Measurements from ENCODE around the gene ZMYND12. TPM values are rescaled to one million over a fixed set of nuclear protein-coding genes. Genes with fewer than 3 reads are reported as not detected.
"Not testable (repeated sequence)": the region's sequence is repeated elsewhere in the genome, so short reads cannot be mapped to it uniquely, and the experiment has no call there.

Gene ZMYND12
- 1 to 10 TPM in 3 of 12 donors, under 1 TPM in 7, not detected in 2; 0.36 to 1.3 (median 0.82) TPM for polyA plus RNA-seq (ENCODE audit: insufficient read length in 12 of 12)
- long read RNA-seq, donor 1, partial matches to known transcripts = 24 of 168 reads
- long read RNA-seq, donor 1, other reads (novel, unspliced or antisense) = 144 of 168 reads
- long read RNA-seq, donor 2 = 0 reads
- long read RNA-seq, donor 3 = 0 reads
- long read RNA-seq, donor 4 = 0 reads
- long read RNA-seq, donor 5 = 0 reads
- long read RNA-seq, donor 6 = 0 reads
- long read RNA-seq, donor 7, partial matches to known transcripts = 14 of 20 reads
- long read RNA-seq, donor 7, other reads (novel, unspliced or antisense) = 6 of 20 reads
- long read RNA-seq, donor 8 = 0 reads
- long read RNA-seq, donor 9 = 0 reads
- long read RNA-seq, donor 10 = 0 reads
- long read RNA-seq, donor 11 = 0 reads

DNA sequence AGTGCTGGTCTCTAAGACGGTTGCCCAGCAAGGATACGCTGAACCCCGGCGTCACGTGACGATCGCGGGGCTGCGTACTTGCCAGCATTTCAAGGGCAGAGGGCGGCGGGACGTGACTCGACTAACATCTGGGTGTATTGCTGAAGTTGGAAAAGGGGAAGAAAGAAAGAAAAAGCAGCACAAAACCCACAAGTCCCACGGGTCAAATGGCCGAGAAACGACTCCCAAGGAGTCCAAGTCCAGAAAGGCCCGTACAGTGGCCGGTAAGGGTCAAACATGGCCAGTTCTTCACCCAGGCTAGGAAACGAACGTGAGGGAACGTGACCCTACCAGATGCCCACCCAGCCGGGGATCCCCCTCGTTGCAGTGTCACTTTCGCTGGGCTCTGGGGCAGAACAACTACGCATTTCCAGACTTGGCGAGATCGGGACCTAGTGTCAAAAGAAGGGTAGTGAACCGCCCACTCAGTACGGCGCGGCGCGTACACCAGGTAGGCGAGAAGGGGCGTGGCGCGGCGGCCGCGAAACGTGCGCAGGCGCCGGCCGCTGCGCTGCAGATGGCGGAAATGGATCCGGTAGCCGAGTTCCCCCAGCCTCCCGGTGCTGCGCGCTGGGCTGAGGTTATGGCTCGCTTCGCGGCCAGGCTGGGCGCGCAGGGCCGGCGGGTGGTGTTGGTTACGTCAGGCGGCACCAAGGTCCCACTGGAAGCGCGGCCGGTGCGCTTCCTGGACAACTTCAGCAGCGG, at the start of gene ZMYND12, which contains the start of gene PPCS:
TSS of gene ZMYND12 (minus strand) at position 13 of the 744 bp plus-strand sequence. CDS start 25 bp downstream, outside the sequence.
TSS of gene PPCS (plus strand) at position 534 of the 744 bp plus-strand sequence. CDS start at position 557, 23 bp downstream.
- peak; percentile 91 for DNase-seq

GRCh38 chr1:42504535-42505128, 48.8 kb upstream of the ZMYND12 start:
- no peak for DNase-seq

DNA sequence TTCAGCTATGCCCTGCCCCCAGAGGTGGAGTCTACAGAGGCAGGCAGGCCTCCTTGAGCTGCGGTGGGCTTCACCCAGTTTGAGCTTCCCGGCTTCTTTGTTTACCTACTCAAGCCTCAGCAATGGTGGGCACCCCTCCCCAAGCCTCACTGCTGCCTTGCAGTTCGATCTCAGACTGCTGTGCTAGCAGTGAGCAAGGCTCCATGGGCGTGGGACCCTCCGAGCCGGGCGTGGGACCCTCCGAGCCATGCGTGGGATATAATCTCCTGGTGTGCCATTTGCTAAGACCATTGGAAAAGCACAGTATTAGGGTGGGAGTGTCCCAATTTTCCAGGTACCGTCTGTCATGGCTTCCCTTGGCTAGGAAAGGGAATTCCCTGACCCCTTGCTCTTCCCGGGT, 46.2 kb upstream of the ZMYND12 start:
- DNase-seq = not testable (repeated sequence)

GRCh38 chr1:42490237-42490636, 34.4 kb upstream of the ZMYND12 start:
- DNase-seq = no peak

- no peak for DNase-seq
Measured at GRCh38 chr1:42484382-42484781, 28.6 kb upstream of the ZMYND12 start.

GRCh38 chr1:42482635-42483153, 26.9 kb upstream of the ZMYND12 start:
- no peak for DNase-seq

- DNase-seq = no peak
Measured at GRCh38 chr1:42480921-42481320, 25.1 kb upstream of the ZMYND12 start.

GRCh38 chr1:42479621-42480020, 23.8 kb upstream of the ZMYND12 start:
- DNase-seq = no peak

DNA sequence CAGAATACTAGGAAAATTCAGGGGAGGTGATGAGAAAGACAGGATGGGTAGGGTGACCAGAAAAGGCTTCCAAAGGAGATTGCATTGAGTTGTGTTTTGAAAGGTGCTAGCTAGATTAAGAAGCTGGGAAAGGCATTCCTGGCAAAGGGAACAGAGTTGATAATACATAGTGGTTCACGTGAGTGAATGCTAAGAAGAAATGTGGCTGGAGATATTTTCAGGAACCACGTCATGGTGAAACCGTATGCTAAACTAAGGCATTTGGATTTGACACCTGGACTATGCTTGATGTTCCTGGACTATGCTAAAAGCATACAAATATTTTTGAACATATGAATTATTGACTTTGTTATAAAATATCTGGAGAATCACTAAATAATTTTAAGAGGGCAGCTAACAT, 22.0 kb upstream of the ZMYND12 start:
- no peak for DNase-seq

- DNase-seq = not testable (repeated sequence)
Measured at GRCh38 chr1:42477354-42477753, 21.5 kb upstream of the ZMYND12 start.

- DNase-seq = no peak
Measured at GRCh38 chr1:42476605-42477004, 20.8 kb upstream of the ZMYND12 start.

GRCh38 chr1:42469727-42470126, 13.9 kb upstream of the ZMYND12 start:
- DNase-seq = no peak

DNA sequence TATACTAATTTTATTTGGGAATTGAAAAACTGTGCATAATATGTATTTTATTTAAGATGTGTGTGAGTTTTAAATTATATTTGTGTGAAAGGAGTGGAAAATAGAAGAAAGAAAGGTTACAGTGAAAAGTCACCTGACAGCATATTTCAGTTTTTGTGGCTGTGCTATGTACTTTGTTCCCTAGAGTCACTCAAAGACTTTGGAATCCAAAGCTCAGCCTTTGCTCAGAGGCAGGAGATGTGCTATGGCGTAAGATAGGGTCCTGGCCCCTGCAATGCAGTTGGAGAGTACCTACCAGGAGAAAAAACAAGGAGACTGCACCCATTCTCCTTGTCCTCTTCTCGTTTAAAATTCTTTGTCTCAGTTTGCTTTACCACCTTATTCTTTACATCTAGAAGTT, 10.2 kb upstream of the ZMYND12 start:
- no peak for DNase-seq

GRCh38 chr1:42463921-42464320, 8.1 kb upstream of the ZMYND12 start:
- no peak for DNase-seq

GRCh38 chr1:42462828-42463763, 7.3 kb upstream of the ZMYND12 start, which contains the start of gene CCDC30:
Gene CCDC30, plus strand, starts transcription at chr1:42463286. Its CDS starts 17,266 bp downstream, at chr1:42480552.
- DNase-seq = peak; percentile 96

- DNase-seq = no peak
Measured at GRCh38 chr1:42461196-42461595, 5.4 kb upstream of the ZMYND12 start.

GRCh38 chr1:42456754-42457089, 900 bp upstream of the ZMYND12 start:
- DNase-seq = peak; percentile 57

DNA sequence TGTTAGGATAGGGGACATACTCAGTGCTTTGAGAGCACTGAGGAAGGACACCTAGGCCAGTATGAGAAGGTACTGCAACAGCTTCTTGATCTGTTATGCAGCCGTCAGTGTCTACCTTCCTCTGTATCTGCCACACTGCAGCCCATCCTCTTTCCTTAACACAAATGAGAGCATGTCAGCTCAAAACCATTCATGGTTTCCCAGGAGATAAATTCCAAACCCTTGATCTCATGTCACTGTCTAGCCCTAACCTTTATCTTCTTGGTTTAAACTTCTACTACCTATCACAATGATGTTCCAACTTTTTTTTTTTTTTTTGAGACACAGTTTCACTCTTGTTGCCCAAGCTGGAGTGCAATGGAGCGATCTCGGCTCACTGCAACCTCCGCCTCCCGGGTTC, 1.4 kb downstream of the ZMYND12 start:
- DNase-seq = no peak

DNA sequence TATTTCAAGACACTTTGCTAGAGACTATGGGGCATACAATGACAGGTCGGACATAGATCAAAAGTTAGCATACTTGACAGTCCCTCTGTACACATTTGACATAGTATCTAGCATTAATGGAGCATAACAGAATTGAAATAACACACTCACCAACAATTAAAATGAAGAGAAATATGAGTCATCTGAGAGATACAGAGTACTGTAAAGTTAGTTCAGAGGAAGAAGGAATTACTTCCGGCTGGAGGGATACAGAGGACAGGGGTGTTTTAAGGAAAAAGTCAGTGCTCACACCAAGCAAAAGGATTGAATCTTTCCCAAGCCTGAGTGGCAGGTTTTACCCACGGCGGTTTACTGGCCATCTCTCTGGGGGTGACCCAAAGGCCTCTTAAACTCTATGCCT, 2.4 kb downstream of the ZMYND12 start:
- no peak for DNase-seq

GRCh38 chr1:42450061-42450460, 5.8 kb downstream of the ZMYND12 start:
- DNase-seq = no peak

- DNase-seq = no peak
Measured at GRCh38 chr1:42449256-42449655, 6.6 kb downstream of the ZMYND12 start.

All from muscle of arm (tissue), 14 donors.